DMS 273 (cell line): ENCODE results near the gene POTEC.
"Not testable (repeated sequence)": the region's sequence is repeated elsewhere in the genome, so short reads cannot be mapped to it uniquely, and the experiment has no call there.

Experiments
- DNase-seq: peaks from one replicate; lab custom pipeline; 2025; ENCODE audit not compliant: unreplicated experiment; lab: John Stamatoyannopoulos, UW

POTEC gene

GRCh38 chr18:14543446-14543964 is at the start of gene POTEC:
Gene POTEC, minus strand, starts transcription at chr18:14543600. Its CDS starts 454 bp downstream, at chr18:14543146.
- DNase-seq = not testable (repeated sequence)

GRCh38 chr18:14577971-14578370 is 34.6 kb upstream of the POTEC start:
- no peak for DNase-seq

- DNase-seq = not testable (repeated sequence)
These were observed 16.1 kb upstream of the POTEC start for GRCh38 chr18:14559502-14559901.

- not testable (repeated sequence) for DNase-seq
These were observed 11.7 kb downstream of the POTEC start for GRCh38 chr18:14531659-14532058.

GRCh38 chr18:14510707-14511106 is 32.7 kb downstream of the POTEC start:
- DNase-seq = not testable (repeated sequence)

- DNase-seq = not testable (repeated sequence)
These were observed 39.7 kb downstream of the POTEC start for GRCh38 chr18:14503691-14504090.

GRCh38 chr18:14501894-14502293 is 41.5 kb downstream of the POTEC start:
- peak; percentile 93 for DNase-seq

GRCh38 chr18:14489256-14490014 is 54.0 kb downstream of the POTEC start:
- not testable (repeated sequence) for DNase-seq

- DNase-seq = not testable (repeated sequence)
These were observed 54.6 kb downstream of the POTEC start for GRCh38 chr18:14488789-14489188.

- DNase-seq = not testable (repeated sequence)
These were observed 56.3 kb downstream of the POTEC start for GRCh38 chr18:14486926-14487580.

GRCh38 chr18:14479076-14479475 is 64.3 kb downstream of the POTEC start:
- DNase-seq = not testable (repeated sequence)

- not testable (repeated sequence) for DNase-seq
These were observed 67.9 kb downstream of the POTEC start for GRCh38 chr18:14475520-14475919.

GRCh38 chr18:14474752-14475151 is 68.6 kb downstream of the POTEC start:
- DNase-seq = not testable (repeated sequence)

GRCh38 chr18:14474007-14474720 is 69.2 kb downstream of the POTEC start:
- DNase-seq = not testable (repeated sequence)

GRCh38 chr18:14473250-14474006 is 70.0 kb downstream of the POTEC start:
- DNase-seq = not testable (repeated sequence)

GRCh38 chr18:14471286-14471685 is 72.1 kb downstream of the POTEC start:
- DNase-seq = not testable (repeated sequence)

- DNase-seq = not testable (repeated sequence)
These were observed 73.0 kb downstream of the POTEC start for GRCh38 chr18:14470446-14470845.

- not testable (repeated sequence) for DNase-seq
These were observed 73.4 kb downstream of the POTEC start for GRCh38 chr18:14470046-14470445.

- DNase-seq = not testable (repeated sequence)
These were observed 77.4 kb downstream of the POTEC start for GRCh38 chr18:14465989-14466388.
